ENCODE results near the gene ABHD5. TPM values are rescaled to one million over a fixed set of nuclear protein-coding genes. Genes with fewer than 3 reads are reported as not detected.
A peak's percentile ranks its signal among the peaks of the same experiment; 100 is the strongest.
"Not testable (repeated sequence)": the region's sequence is repeated elsewhere in the genome, so short reads cannot be mapped to it uniquely, and the experiment has no call there.

ABHD5 gene
- total RNA-seq, 2 donors from 2014 or later, result 23.9 to 39.0 TPM

DNA sequence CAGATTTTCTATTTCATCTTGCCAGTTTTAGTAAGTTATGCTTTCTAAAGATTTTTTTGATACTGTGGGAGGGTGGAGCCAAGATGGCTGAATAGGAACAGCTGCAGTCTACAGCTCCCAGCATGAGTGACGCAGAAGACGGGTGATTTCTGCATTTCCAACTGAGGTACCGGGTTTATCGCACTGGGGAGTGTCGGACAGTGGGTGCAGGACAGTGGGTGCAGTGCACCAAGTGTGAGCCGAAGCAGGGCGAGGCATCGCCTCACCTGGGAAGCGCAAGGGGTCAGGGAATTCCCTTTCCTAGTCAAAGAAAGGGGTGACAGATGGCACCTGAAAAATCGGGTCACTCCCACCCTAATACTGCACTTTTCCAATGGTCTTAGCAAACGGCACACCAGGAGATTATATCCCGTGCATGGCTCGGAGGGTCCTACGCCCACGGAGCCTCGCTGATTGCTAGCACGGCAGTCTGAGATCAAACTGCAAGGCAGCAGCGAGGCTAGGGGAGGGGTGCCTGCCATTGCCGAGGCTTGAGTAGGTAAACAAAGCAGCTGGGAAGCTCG is 11.8 kb upstream of the ABHD5 start:
- ATAC-seq; intact Hi-C loops (cut with DNase I, micrococcal nuclease): not testable (repeated sequence)

DNA sequence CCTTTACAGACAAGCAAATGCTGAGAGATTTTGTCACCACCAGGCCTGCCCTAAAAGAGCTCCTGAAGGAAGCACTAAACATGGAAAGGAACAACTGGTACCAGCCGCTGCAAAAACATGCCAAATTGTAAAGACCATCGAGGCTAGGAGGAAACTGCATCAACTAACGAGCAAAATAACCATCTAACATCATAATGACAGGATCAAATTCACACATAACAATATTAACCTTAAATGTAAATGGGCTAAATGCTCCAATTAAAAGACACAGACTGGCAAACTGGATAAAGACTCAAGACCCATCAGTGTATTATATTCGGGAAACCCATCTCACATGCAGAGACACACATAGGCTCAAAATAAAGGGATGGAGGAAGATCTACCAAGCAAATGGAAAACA is 9.9 kb upstream of the ABHD5 start:
- ATAC-seq; DNase-seq; intact Hi-C loops (cut with DNase I, micrococcal nuclease): not testable (repeated sequence)

More for the DNA sequence above, 11.8 kb upstream of the ABHD5 start:
- not testable (repeated sequence) for DNase-seq

DNA sequence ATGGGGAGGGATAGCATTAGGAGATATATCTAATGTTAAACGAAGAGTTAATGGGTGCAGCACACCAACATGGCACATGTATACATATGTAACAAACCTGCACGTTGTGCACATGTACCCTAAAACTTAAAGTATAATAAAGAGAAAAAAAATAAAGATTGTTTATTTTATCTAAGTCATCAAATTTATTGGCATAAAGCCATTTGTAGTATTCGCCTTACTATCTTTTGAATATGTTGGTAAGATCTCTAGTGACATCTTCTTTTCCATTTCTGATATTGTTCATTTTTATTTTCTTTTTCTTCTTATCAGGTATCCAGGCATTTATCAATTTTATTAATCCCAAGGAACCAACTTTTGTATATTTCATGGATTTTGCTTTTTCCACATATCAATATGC is 5.8 kb upstream of the ABHD5 start:
- no peak for DNase-seq
- no peak for ATAC-seq
- intact Hi-C loops (cut with DNase I, micrococcal nuclease), result no loop called here

DNA sequence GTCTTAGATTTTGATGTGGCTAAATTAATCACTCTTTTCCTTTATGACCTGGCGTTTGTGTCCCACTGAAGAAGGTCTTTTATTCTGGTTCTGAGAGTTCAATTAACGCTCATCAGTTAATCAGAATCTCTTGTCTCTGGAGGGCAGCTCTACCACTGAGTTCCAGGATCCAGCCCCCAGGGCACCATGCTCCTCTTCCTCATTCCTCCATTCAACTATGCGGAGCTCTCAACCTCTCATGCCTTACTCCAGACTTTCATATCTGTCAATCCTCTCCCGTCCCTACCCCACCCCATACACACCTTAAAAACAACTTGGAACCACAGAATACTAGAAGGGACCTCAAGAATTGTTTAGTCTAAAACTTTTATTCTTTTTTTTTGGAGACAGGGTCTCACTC is 4.8 kb upstream of the ABHD5 start:
- DNase-seq, result no peak
- intact Hi-C loops (cut with DNase I, micrococcal nuclease), result no loop called here
- no peak for ATAC-seq

GRCh38 chr3:43686333-43686699 is 4.4 kb upstream of the ABHD5 start:
- intact Hi-C loops (cut with DNase I, micrococcal nuclease), result no loop called here
- no peak for ATAC-seq

GRCh38 chr3:43686700-43687498 is 3.8 kb upstream of the ABHD5 start:
- intact Hi-C loops (cut with DNase I, micrococcal nuclease), result no loop called here
- no peak for DNase-seq
- no peak for ATAC-seq

More at GRCh38 chr3:43686333-43686699, 4.4 kb upstream of the ABHD5 start:
- DNase-seq, result no peak

DNA sequence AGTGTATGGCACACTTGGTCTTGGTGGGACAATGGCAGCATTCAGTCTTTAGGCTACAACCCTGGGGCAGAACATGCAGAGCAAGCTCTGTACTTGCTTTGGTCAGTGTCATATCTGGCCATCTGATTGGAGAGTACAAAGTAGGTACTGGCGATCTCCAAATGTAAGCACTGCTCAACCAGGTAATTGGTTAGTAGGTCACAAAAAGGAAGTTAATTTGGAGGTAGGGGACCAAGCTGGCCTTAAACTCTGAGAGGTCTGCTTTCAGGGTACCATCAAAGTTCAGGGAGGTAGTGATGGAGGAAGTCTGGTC is 3.3 kb upstream of the ABHD5 start:
- no peak for ATAC-seq
- intact Hi-C loops (cut with DNase I, micrococcal nuclease), result no loop called here
- no peak for DNase-seq

GRCh38 chr3:43688245-43688650 is 2.5 kb upstream of the ABHD5 start:
- DNase-seq, result no peak
- no peak for ATAC-seq
- intact Hi-C loops (cut with DNase I, micrococcal nuclease), result no loop called here

DNA sequence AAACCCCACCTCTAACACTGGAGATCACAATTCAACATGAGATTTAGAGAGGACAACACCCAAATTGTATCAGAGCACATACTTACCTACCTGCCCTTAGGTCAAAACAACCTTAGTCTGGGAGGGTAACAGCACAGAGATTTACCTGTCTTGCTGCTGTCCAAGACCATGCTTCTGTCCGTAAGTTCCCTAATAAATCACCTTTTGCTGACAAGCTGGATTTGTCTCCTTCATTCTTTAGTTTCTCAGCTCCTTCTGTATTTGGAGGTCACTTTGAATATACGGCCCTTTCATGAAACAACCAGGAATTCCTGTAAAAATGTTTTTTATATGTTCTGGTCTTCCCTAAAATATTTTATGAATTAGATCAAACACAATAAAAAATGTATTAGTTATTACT is 1.6 kb upstream of the ABHD5 start:
- ATAC-seq (no peak), DNase-seq (no peak)
- intact Hi-C loops (cut with DNase I, micrococcal nuclease), result no loop called here

DNA sequence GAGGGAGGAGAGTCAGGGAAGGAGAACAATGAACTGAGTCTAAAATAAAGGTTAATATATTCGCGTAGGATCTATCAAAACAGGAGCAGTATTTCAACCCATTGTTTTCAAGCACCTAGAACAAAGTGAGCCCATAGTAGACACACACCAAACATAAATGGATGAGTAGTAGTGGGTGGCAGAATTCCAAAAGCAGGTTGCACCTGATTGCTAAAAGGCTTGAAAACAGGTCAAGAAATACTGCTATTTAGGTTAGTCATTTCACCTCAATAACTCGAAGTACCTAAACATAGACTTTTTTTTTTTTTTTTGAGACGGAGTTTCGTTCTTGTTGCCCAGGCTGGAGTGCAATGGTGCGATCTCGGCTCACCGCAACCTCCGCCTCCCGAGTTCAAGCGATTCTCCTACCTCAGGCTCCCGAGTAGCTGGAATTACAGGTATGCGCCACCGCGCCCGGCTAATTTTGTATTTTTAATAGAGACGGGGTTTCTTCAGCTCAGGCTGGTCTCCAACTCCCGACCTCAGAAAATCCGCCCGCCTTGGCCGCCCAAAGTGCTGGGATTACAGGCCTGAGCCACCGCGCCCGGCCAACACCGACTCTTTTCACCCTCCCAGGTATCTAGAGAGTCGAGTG is 855 bp upstream of the ABHD5 start:
- intact Hi-C loops (cut with DNase I, micrococcal nuclease), result loop anchor here in 1 of 2 donors (5.0 kb wide), 1 partner anchor 68 kb away; the partner anchor contains the start of gene ANO10
- no peak for DNase-seq
- peak; percentile 43 for ATAC-seq

- ATAC-seq, result peak; percentile 61
- intact Hi-C loops (cut with DNase I, micrococcal nuclease), result loop anchor here in 1 of 2 donors (5.0 kb wide), 1 partner anchor 69 kb away; the partner anchor contains the start of gene ANO10
Measured at GRCh38 chr3:43691120-43691995, 620 bp downstream of the ABHD5 start.

DNA sequence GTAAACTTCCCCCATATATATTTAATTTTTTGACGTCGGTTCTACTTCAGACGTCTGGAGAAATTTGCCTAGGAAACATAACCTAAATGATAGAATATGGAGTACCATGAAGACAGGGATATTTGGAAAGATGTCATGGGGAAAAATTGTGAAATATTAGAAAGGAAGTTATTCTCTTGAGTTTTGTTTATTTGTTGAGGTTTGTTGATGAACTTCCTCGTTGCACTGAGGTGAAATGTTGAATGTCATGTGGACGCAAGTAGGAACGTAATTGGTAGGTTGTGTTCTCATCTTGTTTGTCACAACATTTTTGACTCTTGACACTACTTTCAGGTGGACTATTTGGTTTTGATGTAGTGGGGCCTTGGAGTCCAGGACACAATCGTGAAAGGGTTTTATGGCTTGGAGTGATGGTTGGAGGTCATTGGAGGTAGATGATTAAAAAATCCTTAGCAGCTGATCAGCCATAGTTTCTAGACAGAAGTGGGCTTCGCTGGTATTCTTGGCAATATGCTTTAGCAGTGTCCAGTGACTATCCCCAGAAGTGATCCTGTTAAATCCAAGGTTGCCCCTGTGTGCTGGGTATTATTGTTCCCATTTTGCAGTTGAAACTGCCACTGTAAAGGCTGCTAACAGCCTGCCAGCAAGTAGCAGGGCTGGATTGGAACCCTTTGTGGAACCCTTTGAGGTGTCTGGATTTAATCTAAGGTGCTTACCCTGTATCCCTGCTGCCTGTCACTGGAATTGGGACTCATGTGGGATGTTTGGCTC is 1.5 kb downstream of the ABHD5 start:
- DNase-seq (no peak), ATAC-seq (no peak)
- intact Hi-C loops (cut with DNase I, micrococcal nuclease), result loop anchor here in 1 of 2 donors (5.0 kb wide), 1 partner anchor 70 kb away; the partner anchor contains the start of gene ANO10

More at GRCh38 chr3:43691120-43691995, 620 bp downstream of the ABHD5 start:
- DNase-seq, result peak; percentile 85 to 89

- no peak for DNase-seq
- intact Hi-C loops (cut with DNase I, micrococcal nuclease), result loop anchor here in 1 of 2 donors (5.0 kb wide), 1 partner anchor 71 kb away; the partner anchor contains the start of gene ANO10
- ATAC-seq, result no peak
Measured at GRCh38 chr3:43692971-43693370, 2.2 kb downstream of the ABHD5 start.

GRCh38 chr3:43693594-43693993 is 2.9 kb downstream of the ABHD5 start:
- DNase-seq (no peak), ATAC-seq (no peak)
- intact Hi-C loops (cut with DNase I, micrococcal nuclease), result loop anchor here in 1 of 2 donors (5.0 kb wide), 1 partner anchor 71 kb away; the partner anchor contains the start of gene ANO10

- ATAC-seq, result no peak
- intact Hi-C loops (cut with DNase I, micrococcal nuclease), result no loop called here
- no peak for DNase-seq
Measured at GRCh38 chr3:43695443-43695842, 4.7 kb downstream of the ABHD5 start.

- DNase-seq (no peak), ATAC-seq (no peak)
- intact Hi-C loops (cut with DNase I, micrococcal nuclease), result no loop called here
Measured at GRCh38 chr3:43695863-43696262, 5.1 kb downstream of the ABHD5 start.

DNA sequence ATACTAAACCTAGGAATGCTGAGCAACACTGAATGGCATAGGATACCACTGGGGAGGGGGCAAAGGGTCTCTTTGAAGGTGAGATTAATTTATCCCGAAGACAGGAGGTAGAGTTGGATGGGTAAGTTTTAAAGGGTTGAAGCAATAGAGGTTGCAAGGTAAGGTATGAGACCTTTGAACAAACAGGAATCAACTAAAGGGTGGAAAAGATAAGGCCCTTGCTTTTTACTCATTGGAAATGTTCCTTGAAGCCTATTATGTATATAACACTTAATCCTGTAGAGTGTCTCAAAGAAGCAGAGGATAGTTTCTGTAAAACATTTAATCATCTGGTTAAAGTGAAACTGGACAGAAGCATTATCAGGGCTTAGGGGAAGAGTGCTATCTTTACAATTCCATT is 5.7 kb downstream of the ABHD5 start:
- intact Hi-C loops (cut with DNase I, micrococcal nuclease), result no loop called here
- ATAC-seq (no peak), DNase-seq (no peak)

GRCh38 chr3:43696881-43697280 is 6.1 kb downstream of the ABHD5 start:
- ATAC-seq (no peak), DNase-seq (no peak)
- intact Hi-C loops (cut with DNase I, micrococcal nuclease), result no loop called here

All from left colon (tissue), 2 donors.